Neuronal stem cell (in vitro differentiated cells): Measurements from ENCODE around the gene TPRG1.
A peak's percentile ranks its signal among the peaks of the same experiment; 100 is the strongest.

Experiments
- DNase-seq: peaks from one replicate; pipeline ENCODE4 v3.0.0-alpha.2; 2013; ENCODE audit warnings: low spot score
- H2AFZ ChIP-seq: one replicate; pipeline ENCODE4 v1.6.1; 2013; ENCODE audit warnings: mild to moderate bottlenecking, low read length, inconsistent platforms
- H2AK5ac ChIP-seq: 2 replicates; pipeline ENCODE4 v1.6.1; 2013; ENCODE audit warnings: low read depth, mild to moderate bottlenecking, inconsistent platforms, low read length, moderate library complexity, mixed read lengths
- H2BK120ac ChIP-seq: 2 replicates; pipeline ENCODE4 v1.6.1; 2013; ENCODE audit warnings: low read depth, mild to moderate bottlenecking, inconsistent platforms, low read length, moderate library complexity, mixed read lengths
- H2BK12ac ChIP-seq: one replicate; pipeline ENCODE4 v1.6.1; 2013; ENCODE audit warnings: low read length, inconsistent platforms
- H2BK15ac ChIP-seq: 2 replicates; pipeline ENCODE4 v1.6.1; 2013; ENCODE audit warnings: mild to moderate bottlenecking, low read length, inconsistent platforms, mixed read lengths
- H2BK5ac ChIP-seq: one replicate; pipeline ENCODE4 v1.6.1; 2013; ENCODE audit warnings: inconsistent platforms, mild to moderate bottlenecking, low read length, moderate library complexity
- H3K14ac ChIP-seq: one replicate; pipeline ENCODE4 v1.6.1; 2013; ENCODE audit warnings: low read length, inconsistent platforms
- H3K18ac ChIP-seq: 2 replicates; pipeline ENCODE4 v1.6.1; 2013; ENCODE audit warnings: low read length, inconsistent platforms
- H3K23ac ChIP-seq: 2 replicates; pipeline ENCODE4 v1.6.1; 2013; ENCODE audit warnings: low read depth, mild to moderate bottlenecking, mixed read lengths, low read length, inconsistent platforms; ENCODE audit not compliant: poor library complexity
- H3K27ac ChIP-seq: replicated peaks from 3 replicates; pipeline ENCODE4 v1.5.1; 2013; ENCODE audit warnings: low read length, inconsistent platforms
- H3K27me3 ChIP-seq, 3 experiments: 2 replicates each; pipeline ENCODE4 v1.6.1; 2013; ENCODE audit warnings: low read length in 3 of 3, mild to moderate bottlenecking in 2 of 3, inconsistent platforms in 1 of 3, low read depth in 1 of 3, mixed read lengths in 1 of 3, moderate library complexity in 1 of 3; ENCODE audit not compliant: control insufficient read depth in 3 of 3, insufficient read depth in 3 of 3
- H3K36me3 ChIP-seq, 2 donors: replicated peaks in 1 of 2; 2 replicates each; pipeline ENCODE4 v1.6.1; 2013; ENCODE audit warnings: low read length in 2 of 2; ENCODE audit not compliant: control insufficient read depth in 2 of 2, insufficient read depth in 2 of 2
- H3K4ac ChIP-seq: 2 replicates; pipeline ENCODE4 v1.6.1; 2013; ENCODE audit warnings: inconsistent platforms, mild to moderate bottlenecking, low read length, moderate library complexity
- H3K4me1 ChIP-seq, 2 donors: 1 replicate in 1 of 2; 2 replicates in 1 of 2; pipeline ENCODE4 v1.6.1; 2013; ENCODE audit warnings: low read length in 2 of 2, low read depth in 1 of 2; ENCODE audit not compliant: control insufficient read depth in 2 of 2, insufficient read depth in 1 of 2
- H3K4me2 ChIP-seq: one replicate; pipeline ENCODE4 v1.6.1; 2013; ENCODE audit warnings: mild to moderate bottlenecking, low read length, inconsistent platforms; ENCODE audit not compliant: insufficient read depth, poor library complexity, severe bottlenecking
- H3K4me3 ChIP-seq, 2 donors: 2 replicates each; pipeline ENCODE4 v1.5.1; 2013; ENCODE audit warnings: low read length in 2 of 2, mild to moderate bottlenecking in 2 of 2, inconsistent platforms in 1 of 2, moderate library complexity in 1 of 2
- H3K79me1 ChIP-seq: one replicate; pipeline ENCODE4 v1.6.1; 2013; ENCODE audit warnings: low read depth, mild to moderate bottlenecking, inconsistent platforms, low read length, moderate library complexity
- H3K9ac ChIP-seq: one replicate; pipeline ENCODE4 v1.6.1; 2013; ENCODE audit warnings: mild to moderate bottlenecking, low read depth, low read length, inconsistent platforms; ENCODE audit not compliant: poor library complexity
- H3K9me3 ChIP-seq, 2 donors: replicated peaks in 1 of 2; 2 replicates each; pipeline versions ENCODE3 to v1.6.1; 2013; ENCODE audit warnings: low read length in 2 of 2, mild to moderate bottlenecking in 2 of 2, inconsistent platforms in 1 of 2, low read depth in 1 of 2, mixed read lengths in 1 of 2, moderate library complexity in 1 of 2; ENCODE audit not compliant: control insufficient read depth in 2 of 2, insufficient read depth in 1 of 2
- H4K8ac ChIP-seq: one replicate; pipeline ENCODE4 v1.6.1; 2013; ENCODE audit warnings: low read depth, mild to moderate bottlenecking, inconsistent platforms, low read length, moderate library complexity
- H4K91ac ChIP-seq: one replicate; pipeline ENCODE4 v1.6.1; 2013; ENCODE audit warnings: low read length, low read depth, mild to moderate bottlenecking, inconsistent platforms; ENCODE audit not compliant: poor library complexity
- WGBS, 2 donors: extraction: QIAGEN DNeasy Blood & Tissue Kit; methylation state at CpG; one replicate each; pipeline ENCODE4 v1.1.7; 2013; ENCODE audit warnings: missing lambda C conversion rate in 2 of 2, mixed read lengths in 1 of 2; ENCODE audit not compliant: insufficient read length in 2 of 2, insufficient replicate concordance in 1 of 2; ENCODE audit errors: extremely low coverage in 2 of 2; 5-methylcytosine and 5-hydroxymethylcytosine counted together

Gene TPRG1

GRCh38 chr3:189143771-189144170 is 28.0 kb upstream of the TPRG1 start:
- WGBS, 2 donors: no CpG with 5 or more reads among the region's 3 CpGs
- no peak for DNase-seq

GRCh38 chr3:189144645-189145044 is 27.1 kb upstream of the TPRG1 start:
- Histone ChIP-seq H3K18ac (no peak overlapping the region), H3K9me3 (no peaks in the 10 kb centered on the region), H4K91ac (no peak overlapping the region), H4K8ac (no peak overlapping the region), H3K4ac (no peak overlapping the region), H2AFZ (no peak overlapping the region), H3K9ac (no peak overlapping the region), H3K4me2 (no peak overlapping the region), H3K27ac (no peak overlapping the region), H3K14ac (no peak overlapping the region), H3K36me3 (no peaks in the 10 kb centered on the region), H2BK5ac (no peak overlapping the region), H3K79me1 (no peaks in the 10 kb centered on the region), H2AK5ac (no peak overlapping the region), H3K4me1 (peaks cover 0 to 3% of the 10 kb centered on the region in 2 donors), H3K4me3 (no peak overlapping the region), H2BK120ac (no peak overlapping the region), H3K27me3 (no peaks in the 10 kb centered on the region), H2BK15ac (no peak overlapping the region), H2BK12ac (no peak overlapping the region), H3K23ac (no peak overlapping the region)
- WGBS, 2 donors: no CpG with 5 or more reads among the region's 5 CpGs
- no peak for DNase-seq

More at GRCh38 chr3:189143771-189144170, 28.0 kb upstream of the TPRG1 start:
- Histone ChIP-seq H3K9me3 (no peaks in the 10 kb centered on the region), H2BK120ac (no peak overlapping the region), H2BK12ac (no peak overlapping the region), H3K4ac (no peak overlapping the region), H3K4me2 (no peak overlapping the region), H3K14ac (no peak overlapping the region), H3K27me3 (no peaks in the 10 kb centered on the region), H2BK15ac (no peak overlapping the region), H4K8ac (no peak overlapping the region), H2AK5ac (no peak overlapping the region), H3K23ac (no peak overlapping the region), H3K18ac (no peak overlapping the region), H3K4me3 (no peak overlapping the region), H3K36me3 (no peaks in the 10 kb centered on the region), H2BK5ac (no peak overlapping the region), H3K4me1 (peaks cover 0 to 3% of the 10 kb centered on the region in 2 donors), H2AFZ (no peak overlapping the region), H3K27ac (no peak overlapping the region), H4K91ac (no peak overlapping the region), H3K9ac (no peak overlapping the region), H3K79me1 (no peaks in the 10 kb centered on the region)

GRCh38 chr3:189146848-189147247 is 24.9 kb upstream of the TPRG1 start:
- no peak overlapping the region for H3K18ac ChIP-seq
- no peaks in the 10 kb centered on the region for H3K27me3 ChIP-seq
- H3K4ac ChIP-seq: no peak overlapping the region
- no peak overlapping the region for H3K23ac ChIP-seq
- H3K14ac ChIP-seq: no peak overlapping the region
- H3K4me3 ChIP-seq: no peak overlapping the region
- H2BK5ac ChIP-seq: no peak overlapping the region
- H2BK12ac ChIP-seq: no peak overlapping the region
- H2BK120ac ChIP-seq: no peak overlapping the region
- H4K8ac ChIP-seq: no peak overlapping the region
- no peaks in the 10 kb centered on the region for H3K36me3 ChIP-seq
- H3K9me3 ChIP-seq: no peaks in the 10 kb centered on the region
- H3K9ac ChIP-seq: no peak overlapping the region
- H3K79me1 ChIP-seq: no peaks in the 10 kb centered on the region
- no peak overlapping the region for H2AFZ ChIP-seq
- no peak overlapping the region for H4K91ac ChIP-seq
- peaks cover 0 to 3% of the 10 kb centered on the region in 2 donors for H3K4me1 ChIP-seq
- H3K4me2 ChIP-seq: no peak overlapping the region
- H2BK15ac ChIP-seq: no peak overlapping the region
- DNase-seq: no peak
- no peak overlapping the region for H2AK5ac ChIP-seq
- no CpG with 5 or more reads among the region's 2 CpGs for WGBS, 2 donors
- no peak overlapping the region for H3K27ac ChIP-seq

- no peak overlapping the region for H4K8ac ChIP-seq
Measured at GRCh38 chr3:189148081-189148507, 23.7 kb upstream of the TPRG1 start.

More at GRCh38 chr3:189148081-189148507, 23.7 kb upstream of the TPRG1 start:
- Histone ChIP-seq H3K36me3 (no peaks in the 10 kb centered on the region), H2AFZ (peak overlapping the region; percentile 74), H3K23ac (no peak overlapping the region), H3K27ac (no peak overlapping the region), H4K91ac (no peak overlapping the region), H3K4me1 (peaks cover 0 to 3% of the 10 kb centered on the region in 2 donors), H3K4ac (no peak overlapping the region), H2BK12ac (no peak overlapping the region), H3K27me3 (no peaks in the 10 kb centered on the region), H2BK15ac (no peak overlapping the region), H2BK5ac (no peak overlapping the region), H3K4me3 (no peak overlapping the region), H3K18ac (no peak overlapping the region), H3K9ac (no peak overlapping the region), H2AK5ac (no peak overlapping the region), H3K79me1 (no peaks in the 10 kb centered on the region), H3K14ac (no peak overlapping the region), H3K9me3 (no peaks in the 10 kb centered on the region), H2BK120ac (no peak overlapping the region), H3K4me2 (no peak overlapping the region)
- peak; percentile 56 for DNase-seq
- no CpG with 5 or more reads among the region's 6 CpGs for WGBS, 2 donors
